HG03108 (cell line): ENCODE measurements around the gene DAZ4.
"Not testable (repeated sequence)": the region's sequence is repeated elsewhere in the genome, so short reads cannot be mapped to it uniquely, and the experiment has no call there.

Experiments
- ATAC-seq: cut with Tn5 transposase; IDR thresholded peaks from one replicate; pipeline ENCODE4 v1.9.1; 2021; ENCODE audit warnings: moderate library complexity; ENCODE audit not compliant: unreplicated experiment

Gene DAZ4

GRCh38 chrY:24833619-24834018, at the start of gene DAZ4:
Gene DAZ4, plus strand, starts transcription at chrY:24833919. Its CDS starts 208 bp downstream, at chrY:24834127.
- ATAC-seq = not testable (repeated sequence)

- not testable (repeated sequence) for ATAC-seq
Measured at GRCh38 chrY:24813293-24813692, 20.4 kb upstream of the DAZ4 start, which contains the start of gene DAZ3. Gene DAZ3, minus strand, starts transcription at chrY:24813393. Its CDS starts 208 bp downstream, at chrY:24813185.

- ATAC-seq = not testable (repeated sequence)
Measured at GRCh38 chrY:24821836-24822235, 11.9 kb upstream of the DAZ4 start.

GRCh38 chrY:24824184-24824879, 9.4 kb upstream of the DAZ4 start:
- not testable (repeated sequence) for ATAC-seq

GRCh38 chrY:24825069-24825468, 8.7 kb upstream of the DAZ4 start:
- not testable (repeated sequence) for ATAC-seq
